ENCODE results near the gene GGA3.
"Not testable (repeated sequence)": the region's sequence is repeated elsewhere in the genome, so short reads cannot be mapped to it uniquely, and the experiment has no call there.

Gene GGA3

GRCh38 chr17:75261336-75262111, at the start of gene GGA3, which contains the start of gene MRPS7:
GGA3 (minus strand) TSS chr17:75261606; CDS start chr17:75261587, 19 bp downstream.
MRPS7 (plus strand) TSS chr17:75261879; CDS start chr17:75261901, 22 bp downstream.
- peak; percentile 90 for DNase-seq (ENCODE audit: low spot score)

- DNase-seq (ENCODE audit: low spot score): no peak
Observed at GRCh38 chr17:75308732-75309629, 47.6 kb upstream of the GGA3 start.

DNA sequence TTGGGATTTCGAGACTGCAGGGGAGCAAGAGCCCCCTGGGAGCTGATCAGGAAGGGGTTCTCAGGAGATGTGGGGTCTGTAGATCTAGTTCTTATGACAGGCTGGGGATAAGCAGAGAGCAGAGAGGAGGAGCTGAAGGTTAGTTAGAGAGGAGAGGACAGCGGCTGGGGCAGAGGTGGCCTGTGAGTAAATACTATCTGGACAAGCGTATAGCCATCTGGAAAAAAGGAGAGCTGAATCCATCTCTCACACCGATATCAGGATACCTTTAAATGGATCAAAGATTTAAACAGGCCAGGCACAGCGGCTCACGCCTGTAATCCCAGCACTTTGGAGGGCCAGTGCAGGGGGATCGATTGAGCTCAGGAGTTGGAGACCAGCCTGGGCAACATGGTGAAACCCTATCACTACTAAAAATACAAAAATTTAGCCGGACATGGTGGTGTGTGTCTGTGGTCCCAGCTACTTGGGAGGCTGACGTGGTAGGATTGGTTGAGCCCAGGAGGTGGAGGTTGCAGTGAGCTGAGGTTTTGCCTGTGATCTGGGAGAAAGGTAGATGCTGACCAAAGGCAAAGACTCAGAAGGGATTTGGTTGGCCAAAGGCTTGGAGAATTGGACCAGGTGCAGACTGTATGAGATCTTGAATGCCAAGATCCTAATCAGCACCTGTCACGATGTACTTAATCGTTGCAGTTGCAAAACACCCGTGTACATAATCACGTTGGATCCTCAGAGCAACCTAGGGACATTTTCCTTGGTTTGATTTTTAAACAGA, 46.7 kb upstream of the GGA3 start:
- no peak for DNase-seq (ENCODE audit: low spot score)

DNA sequence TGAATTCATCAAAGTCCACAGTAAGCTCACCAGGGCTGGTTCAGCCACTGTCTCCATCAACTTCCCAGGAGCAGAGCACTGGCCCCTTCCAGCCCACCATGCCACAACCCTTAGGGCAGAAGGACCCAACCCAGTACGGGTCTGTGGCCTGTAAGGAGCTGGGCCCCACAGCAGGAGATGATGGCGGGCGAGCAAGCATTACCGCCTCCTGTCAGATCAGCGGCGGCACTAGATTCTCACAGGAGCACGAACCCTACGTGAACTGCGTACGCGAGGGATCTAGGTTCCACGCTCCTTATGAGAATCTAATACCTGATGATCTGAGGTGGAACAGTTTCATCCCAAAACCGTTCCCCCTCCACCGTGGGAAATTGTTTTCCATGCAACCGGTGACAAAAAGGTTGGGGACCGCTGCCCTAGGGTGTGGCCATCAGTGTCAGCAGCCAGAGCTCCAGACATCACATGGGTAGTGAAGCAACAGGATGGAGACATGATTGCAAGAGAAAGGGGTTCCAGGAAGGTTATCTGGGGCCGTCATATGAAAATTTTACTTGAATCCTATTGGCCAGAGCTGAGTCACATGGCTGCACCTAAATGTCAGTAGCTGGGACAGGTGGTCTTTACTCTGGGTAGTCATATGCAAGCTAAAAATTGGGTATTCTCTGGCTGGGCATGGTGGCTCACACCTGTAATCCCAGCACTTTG, 40.2 kb upstream of the GGA3 start:
- no peak for DNase-seq (ENCODE audit: low spot score)

GRCh38 chr17:75301049-75301448, 39.6 kb upstream of the GGA3 start:
- DNase-seq (ENCODE audit: low spot score): no peak

GRCh38 chr17:75300280-75300679, 38.9 kb upstream of the GGA3 start:
- DNase-seq (ENCODE audit: low spot score): no peak

- peak; percentile 79 for DNase-seq (ENCODE audit: low spot score)
Observed at GRCh38 chr17:75295201-75296158, 34.1 kb upstream of the GGA3 start.

- DNase-seq (ENCODE audit: low spot score): not testable (repeated sequence)
Observed at GRCh38 chr17:75292810-75293448, 31.5 kb upstream of the GGA3 start.

DNA sequence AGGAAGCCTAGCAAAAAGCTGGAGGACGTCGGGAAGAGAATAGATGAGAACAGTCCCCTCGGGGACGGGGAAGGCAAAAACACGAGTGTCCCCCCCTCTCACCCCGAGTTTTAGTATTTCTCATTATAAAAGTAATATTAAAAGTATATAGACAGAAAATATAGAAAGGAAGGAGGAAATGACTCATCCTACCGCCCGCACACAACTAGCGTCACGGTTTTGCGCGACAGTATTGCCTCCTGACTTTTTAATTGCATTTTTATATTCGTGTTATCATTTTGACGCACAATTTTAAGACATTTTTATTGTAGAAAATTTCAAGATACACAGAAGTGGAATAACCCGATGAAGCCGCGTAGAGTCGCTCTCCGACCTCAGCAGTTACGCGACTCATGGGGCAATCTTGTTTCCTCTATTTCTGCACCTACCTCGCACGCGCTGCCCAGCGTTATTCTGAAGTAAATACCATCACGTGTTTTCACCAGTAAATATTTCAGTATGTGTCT, 28.5 kb upstream of the GGA3 start:
- DNase-seq (ENCODE audit: low spot score): peak; percentile 86

- DNase-seq (ENCODE audit: low spot score): peak; percentile 98
Observed at GRCh38 chr17:75289115-75289831, 27.9 kb upstream of the GGA3 start, which contains the start of gene SLC25A19. SLC25A19 (minus strand) TSS chr17:75289433; CDS start chr17:75286764, 2,669 bp downstream.

DNA sequence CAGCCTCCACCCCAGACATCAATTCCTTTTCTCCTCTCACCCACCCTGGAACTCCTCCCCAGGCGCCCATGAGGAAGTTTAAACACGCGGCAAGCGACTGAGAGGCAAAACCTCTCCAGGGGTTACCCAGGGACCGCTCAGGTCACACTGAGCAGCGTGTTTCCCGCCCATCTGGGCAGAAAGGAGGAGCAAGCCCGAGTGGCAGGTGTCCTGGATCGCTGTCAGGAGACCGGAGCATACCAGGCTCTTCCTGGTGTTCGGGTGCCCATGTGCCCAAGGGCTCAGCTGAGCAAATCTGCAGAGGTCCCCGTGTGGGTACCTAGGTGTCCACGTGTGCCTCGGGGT, 27.3 kb upstream of the GGA3 start:
- DNase-seq (ENCODE audit: low spot score): no peak

GRCh38 chr17:75288359-75288758, 27.0 kb upstream of the GGA3 start:
- DNase-seq (ENCODE audit: low spot score): no peak

GRCh38 chr17:75287221-75287620, 25.8 kb upstream of the GGA3 start:
- DNase-seq (ENCODE audit: low spot score): no peak

DNA sequence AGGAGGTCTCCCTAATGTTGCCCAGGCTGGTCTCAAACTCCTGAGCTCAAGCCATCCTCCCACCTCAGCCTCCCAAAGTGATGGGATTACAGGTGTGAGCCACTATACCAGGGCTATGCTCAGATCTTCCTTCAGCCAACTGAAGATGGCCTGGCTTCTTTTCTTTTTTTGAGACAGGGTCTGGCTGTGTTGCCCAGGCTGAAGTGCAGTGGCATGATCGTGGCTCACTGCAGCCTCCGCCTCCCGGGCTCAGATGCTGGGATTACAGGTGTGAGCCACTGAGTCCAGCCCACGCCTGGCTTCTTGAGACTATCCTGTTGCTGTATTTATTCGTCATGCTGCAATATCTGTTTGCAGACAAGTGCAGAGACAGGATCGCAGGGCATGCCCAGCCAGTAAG, 23.7 kb upstream of the GGA3 start:
- DNase-seq (ENCODE audit: low spot score): no peak

DNA sequence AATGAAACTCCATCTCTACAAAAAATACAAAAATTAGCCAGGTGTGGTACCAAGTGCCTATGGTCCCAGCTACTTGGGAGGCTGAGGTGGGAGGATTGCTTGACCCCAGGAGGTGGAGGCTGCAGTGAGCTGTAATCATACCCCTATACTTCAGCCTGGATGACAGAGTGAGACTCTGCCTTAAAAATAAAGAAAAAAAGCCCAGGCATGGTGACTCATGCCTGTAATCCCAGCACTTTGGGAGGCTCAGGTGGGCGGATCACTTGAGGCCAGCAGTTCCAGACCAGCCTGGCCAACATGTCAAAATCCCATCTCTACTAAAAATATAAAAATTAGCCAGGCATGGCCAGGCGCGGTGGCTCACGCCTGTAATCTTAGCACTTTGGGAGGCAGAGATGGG, 18.8 kb upstream of the GGA3 start:
- DNase-seq (ENCODE audit: low spot score): not testable (repeated sequence)

GRCh38 chr17:75277664-75278071, 16.3 kb upstream of the GGA3 start:
- no peak for DNase-seq (ENCODE audit: low spot score)

DNA sequence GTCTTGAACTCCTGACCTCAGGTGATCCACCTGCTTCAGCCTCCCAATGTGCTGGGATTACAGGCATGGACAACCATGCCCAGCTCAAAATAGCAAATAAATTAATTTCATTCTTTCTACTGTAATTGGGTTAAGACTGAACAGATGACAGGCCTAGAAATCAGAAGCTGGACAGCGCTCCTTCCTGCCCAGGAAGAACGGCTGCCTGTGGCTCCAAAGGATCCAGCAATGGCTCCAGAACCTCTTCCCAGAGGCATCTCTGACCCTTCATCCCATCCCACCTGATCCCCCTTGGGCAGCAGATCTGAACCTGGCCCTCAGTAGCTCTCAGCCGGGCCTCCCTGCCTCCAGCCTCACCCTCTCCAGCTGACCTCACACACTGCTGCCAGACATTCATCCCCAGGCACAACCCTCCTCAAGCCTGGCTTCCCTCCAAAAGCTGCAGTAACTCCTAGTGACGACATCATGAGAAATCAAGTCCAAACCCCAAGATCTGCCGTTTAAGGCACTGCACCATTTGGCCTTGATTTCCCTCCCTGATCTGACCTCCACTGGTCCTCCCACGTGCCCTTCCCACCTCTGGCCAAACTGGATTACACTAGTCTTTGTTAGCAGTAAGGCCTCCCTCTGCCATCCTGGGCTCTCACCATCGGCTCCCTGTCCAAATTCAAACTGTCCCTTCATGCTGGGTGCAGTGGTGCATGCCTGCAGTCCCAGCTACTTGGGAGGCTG, 12.7 kb upstream of the GGA3 start:
- no peak for DNase-seq (ENCODE audit: low spot score)

DNA sequence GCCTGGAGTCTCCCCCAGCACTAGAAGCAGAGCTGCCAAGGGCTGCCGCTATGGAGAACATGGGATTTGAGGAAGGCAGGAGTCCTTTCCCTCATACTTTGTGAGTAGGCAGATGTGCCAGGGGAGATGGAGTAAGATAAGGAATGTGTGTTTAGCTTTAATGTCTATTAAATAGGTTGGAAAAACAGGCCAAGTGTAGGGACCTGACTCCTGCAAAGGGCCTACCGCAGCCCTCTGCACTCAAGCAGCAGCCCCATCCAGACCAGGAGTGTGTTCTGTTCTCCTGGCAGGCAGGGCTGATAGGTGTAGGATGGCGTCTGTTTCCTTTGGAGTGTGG, 11.4 kb upstream of the GGA3 start:
- no peak for DNase-seq (ENCODE audit: low spot score)

Data from pons (tissue), 1 donor.